HepG2 (cell line): ENCODE data around the gene DLG2.

ENCODE experiments used
- CTCF ChIP-seq: sonication (generic); formaldehyde crosslinking; IDR thresholded peaks from 2 replicates; pipeline ENCODE4 v1.5.0; 2020; ENCODE audit warnings: mild to moderate bottlenecking, missing genetic modification reagents, moderate library complexity
- DNMT1 ChIP-seq: sonication (generic); formaldehyde crosslinking; IDR thresholded peaks from 2 replicates; pipeline ENCODE4 v1.5.1; 2020; ENCODE audit warnings: mild to moderate bottlenecking, missing genetic modification reagents
- FOXM1 ChIP-seq: sonication (generic); formaldehyde crosslinking; IDR thresholded peaks from 2 replicates; pipeline ENCODE4 v1.5.0; 2020; ENCODE audit warnings: missing genetic modification reagents
- JUNB ChIP-seq: sonication (generic); formaldehyde crosslinking; IDR thresholded peaks from 2 replicates; pipeline ENCODE4 v1.8.0; 2022; ENCODE audit warnings: missing genetic modification reagents, mild to moderate bottlenecking, borderline replicate concordance
- POLR2AphosphoS5 ChIP-seq: IDR thresholded peaks from 2 replicates; pipeline ENCODE4 v1.6.1; 2012; ENCODE audit warnings: low read depth, low read length
- ZBTB40 ChIP-seq, 2 experiments: fragments of 450-650 bp in 1 of 2; sonication (generic) in 1 of 2; formaldehyde crosslinking in 1 of 2; IDR thresholded peaks; 2 replicates each; pipeline versions ENCODE4 v1.6.1 to v1.8.0; 2016 to 2022; ENCODE audit warnings: antibody characterized with exemption in 1 of 2, mild to moderate bottlenecking in 1 of 2, missing genetic modification reagents in 1 of 2
- ZNF883 ChIP-seq: sonication (generic); formaldehyde crosslinking; IDR thresholded peaks from 2 replicates; pipeline ENCODE4 v1.5.1; 2020; ENCODE audit warnings: mild to moderate bottlenecking, missing genetic modification reagents; ENCODE audit errors: not compliant biosample characterization

DNA sequence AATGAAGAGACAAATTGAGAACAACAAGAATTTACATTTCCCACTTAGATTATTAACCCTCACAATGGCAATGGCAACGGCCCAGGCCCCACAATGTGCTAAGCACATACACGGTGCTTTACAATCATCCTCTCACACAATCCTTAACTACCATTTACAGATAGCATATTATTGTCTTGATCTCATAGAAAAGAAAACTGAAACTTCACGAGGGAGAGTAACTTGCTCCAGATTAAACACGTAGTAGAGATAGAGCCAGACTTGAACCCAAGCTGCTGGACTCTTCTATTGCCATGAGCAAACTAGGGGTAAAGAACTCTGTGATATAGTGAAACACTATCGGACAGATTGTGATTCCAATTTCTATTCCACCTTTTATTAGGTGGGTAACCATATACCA, 665.1 kb downstream of the DLG2 start:
- TF ChIP-seq DNMT1 (no peak), FOXM1 (no peak), ZNF883 (CRISPR knock-in tag) (no peak), POLR2AphosphoS5 (no peak), ZBTB40 (IDR thresholded peaks at IDR 0.05) (no peak), ZBTB40 (CRISPR knock-in tag; IDR thresholded peaks at IDR 0.05) (no peak), CTCF (CRISPR knock-in tag) (no peak), JUNB (CRISPR knock-in tag) (no peak)
